Activated CD4-positive, CD25-positive, alpha-beta regulatory T cell treated with anti-CD3 and anti-CD28 coated beads, Interleukin-2, amount 50 U/mL, for 16 hours (primary cell): ENCODE measurements around the gene ROR2.

Experiments used
- DNase-seq: peaks from one replicate; pipeline ENCODE4 v3.0.0-alpha.2; 2020; ENCODE audit warnings: low read depth, low spot score

The ROR2 gene

DNA sequence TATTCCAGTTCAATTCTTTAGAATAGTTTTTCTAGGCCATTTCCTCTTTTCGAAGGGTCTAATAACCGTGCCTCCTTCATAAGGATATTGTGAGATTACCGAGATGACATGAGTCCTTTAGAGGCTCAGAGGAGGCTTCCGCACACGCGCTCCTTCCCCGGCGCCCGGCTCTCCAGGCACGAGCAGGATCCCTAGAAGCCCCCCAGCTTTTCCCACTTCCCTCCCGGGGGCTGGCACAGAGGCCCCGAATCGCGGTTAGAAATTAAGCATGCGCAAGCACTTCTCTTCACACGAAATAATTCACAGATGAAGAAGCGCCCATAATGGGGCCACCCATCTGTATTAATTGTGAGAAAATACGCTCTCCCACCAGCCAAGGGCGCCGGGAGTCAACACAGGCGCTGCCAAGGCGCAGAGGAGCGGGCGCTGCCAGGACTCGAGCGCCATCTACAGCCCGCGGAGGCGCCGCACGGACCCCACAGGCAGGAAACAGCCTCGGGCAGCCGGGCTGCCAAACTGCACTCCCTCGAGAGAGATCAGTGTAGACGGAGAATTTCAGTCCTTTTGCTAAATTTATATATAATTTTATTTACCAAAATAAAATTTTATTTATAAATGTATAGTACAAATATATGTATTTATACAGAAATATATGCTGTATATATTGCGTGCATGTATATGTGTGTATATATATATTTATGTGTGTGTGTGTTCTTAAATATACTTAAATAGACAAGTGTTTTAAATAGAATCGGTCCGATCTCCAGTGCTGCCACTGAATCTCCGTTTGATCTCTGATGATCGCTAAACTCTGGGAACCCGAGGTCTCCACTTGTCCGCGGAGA is 268.3 kb downstream of the ROR2 start:
- peak; percentile 13 for DNase-seq

DNA sequence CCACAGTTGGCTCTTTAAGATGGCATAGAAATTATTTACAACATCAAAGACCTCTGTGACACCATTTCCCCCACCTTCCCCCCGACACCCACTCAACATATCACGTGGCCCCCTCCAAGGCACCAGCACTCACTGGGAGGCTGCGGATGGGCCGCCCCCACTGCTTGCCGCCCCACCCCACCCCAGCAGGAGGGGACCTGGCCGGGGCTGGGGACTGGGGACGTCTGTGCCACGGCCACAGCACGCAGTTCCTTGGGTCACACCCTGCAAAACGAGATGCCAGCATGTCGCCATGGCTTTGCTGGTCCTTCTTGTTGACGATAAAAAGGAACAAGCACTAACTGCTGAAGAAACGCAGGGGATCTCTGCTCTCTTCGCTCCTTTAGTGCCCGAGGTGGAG is 269.0 kb downstream of the ROR2 start:
- no peak for DNase-seq

DNA sequence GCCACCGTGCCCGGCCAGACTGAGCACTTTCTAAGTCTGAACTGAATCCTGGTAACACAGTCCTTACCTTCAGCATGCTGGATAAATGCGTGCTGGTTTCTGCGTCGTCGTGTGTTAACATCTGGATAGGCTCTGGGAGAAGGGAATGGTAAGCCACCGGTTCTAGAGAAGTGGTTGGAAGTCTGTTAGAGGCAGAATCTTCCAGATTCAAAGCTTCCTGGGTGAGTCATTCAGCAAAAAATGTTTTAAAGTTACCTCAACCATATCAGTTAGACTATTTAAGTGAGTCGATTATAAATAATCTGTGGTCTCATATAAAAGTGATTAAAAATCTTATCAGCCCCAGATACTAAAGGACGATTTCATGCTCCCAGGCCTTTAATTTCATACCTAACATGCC is 269.9 kb downstream of the ROR2 start:
- DNase-seq, result no peak

DNA sequence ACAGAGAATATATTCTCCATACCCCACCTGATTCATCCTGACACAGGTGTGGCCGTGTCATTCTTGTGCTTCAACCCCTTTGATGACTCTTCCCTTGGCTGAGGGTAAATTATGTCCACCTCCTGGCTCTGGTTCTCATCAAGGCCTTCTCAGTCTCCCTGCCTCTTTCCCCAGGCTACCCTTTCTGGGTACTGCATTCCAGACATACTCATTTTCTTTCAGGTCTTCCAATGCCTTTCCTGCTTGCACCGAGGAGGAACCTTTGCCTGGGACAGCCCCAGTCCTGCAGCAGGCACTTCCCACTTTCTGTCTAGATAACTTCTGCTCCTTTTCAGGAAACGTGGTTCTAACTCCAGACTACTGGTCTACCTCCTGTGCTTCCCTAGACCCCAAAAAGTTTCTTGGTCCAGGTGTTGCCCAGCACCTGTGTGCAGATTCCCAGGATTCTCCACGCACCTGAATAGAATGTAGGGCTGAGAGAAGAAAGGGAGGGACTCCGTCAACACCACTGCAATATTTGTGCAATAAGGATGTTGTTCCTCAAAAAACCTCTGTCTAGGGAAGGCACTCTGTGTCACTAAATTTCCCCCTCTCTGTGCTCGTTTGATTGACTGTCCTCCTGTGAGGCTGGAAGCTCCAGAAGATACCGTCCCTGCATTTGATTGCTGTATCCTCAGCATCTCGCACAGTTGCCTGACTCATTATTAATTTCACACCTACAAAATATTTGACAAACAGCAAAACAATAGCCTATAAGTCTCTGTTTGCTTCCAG is 271.0 kb downstream of the ROR2 start:
- no peak for DNase-seq

DNA sequence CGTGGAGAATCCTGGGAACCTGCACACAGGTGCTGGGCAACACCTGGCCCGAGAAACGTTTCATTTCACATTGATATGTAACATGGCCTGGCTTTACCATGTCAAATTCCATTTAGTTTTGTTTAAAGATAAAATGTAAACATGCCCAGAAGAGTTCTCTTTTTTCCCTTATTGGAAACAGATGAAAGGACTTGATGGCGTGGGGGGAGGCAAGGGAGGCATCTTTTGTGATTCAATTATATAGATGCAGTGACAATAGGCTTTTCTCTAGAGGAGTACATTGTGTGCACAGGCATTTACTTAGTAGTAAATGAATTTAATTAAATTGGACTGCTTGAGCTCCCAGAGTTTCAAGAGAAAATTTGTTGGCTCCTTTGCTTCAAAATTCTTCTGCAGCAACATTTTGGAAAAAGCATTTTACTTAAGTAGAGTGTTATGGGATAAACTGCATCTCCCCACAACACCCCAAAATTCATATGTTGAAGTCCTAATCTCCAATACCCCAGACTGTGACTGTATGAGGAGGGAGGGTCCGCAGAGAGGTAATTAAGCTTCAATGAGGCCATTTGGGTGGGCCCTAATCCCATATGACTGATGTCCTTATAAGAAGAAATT is 272.1 kb downstream of the ROR2 start:
- no peak for DNase-seq

DNA sequence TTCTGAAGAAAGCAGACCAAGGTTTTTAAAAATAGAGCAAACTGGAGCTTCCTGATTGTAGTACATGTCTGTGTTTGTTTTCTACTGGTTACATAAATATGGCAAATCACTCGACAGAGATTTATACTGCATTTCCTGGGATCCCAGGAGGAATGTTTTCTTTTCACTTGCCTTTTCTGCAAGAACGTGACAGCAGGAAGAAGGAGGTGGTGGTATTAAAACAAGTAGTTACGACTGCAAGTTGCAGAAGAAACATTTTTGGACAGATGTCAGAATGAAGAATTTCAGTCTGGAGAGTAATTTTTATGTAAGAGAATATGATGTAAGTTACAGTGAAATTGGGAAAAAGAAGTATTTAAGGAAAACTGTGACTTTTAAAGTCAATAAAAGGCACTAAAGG is 272.7 kb downstream of the ROR2 start:
- DNase-seq, result no peak

DNA sequence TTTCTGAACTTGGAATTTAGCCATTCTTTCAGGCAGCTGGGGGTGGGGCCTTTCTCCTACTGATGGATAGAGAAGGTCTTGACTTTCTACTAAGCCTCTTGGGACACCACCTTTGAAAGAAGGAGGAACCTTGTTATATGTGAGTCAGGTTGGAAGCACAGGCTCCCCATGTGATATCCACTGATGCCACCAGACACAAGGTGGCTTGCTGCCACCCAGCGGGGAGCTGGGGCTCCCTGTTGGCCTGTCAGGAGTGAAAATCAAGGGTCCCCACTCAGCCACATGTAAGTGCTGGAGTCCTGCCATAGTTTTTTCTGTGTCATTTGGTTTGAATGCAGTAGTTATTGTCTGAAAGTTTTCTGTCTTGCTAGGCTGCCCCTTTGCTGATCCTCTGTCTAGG is 274.0 kb downstream of the ROR2 start:
- DNase-seq, result no peak

DNA sequence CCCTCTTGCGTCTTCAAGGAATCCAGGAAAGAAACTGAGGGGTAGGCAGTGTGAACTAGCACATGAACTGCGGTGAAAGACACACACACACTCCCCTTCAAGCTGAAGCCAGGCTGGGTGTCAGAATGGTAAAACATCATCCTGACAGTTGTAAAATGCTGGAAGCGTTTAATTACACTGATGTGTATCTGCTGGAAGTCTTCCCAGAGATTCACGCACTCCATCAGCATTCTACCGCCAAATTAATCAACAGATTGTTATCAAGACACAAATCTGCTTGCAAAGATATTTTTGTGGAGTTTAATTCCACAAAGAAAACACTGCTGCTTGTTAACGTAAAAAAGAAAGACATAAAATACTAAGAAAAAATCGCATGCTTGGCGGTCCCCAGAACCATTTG is 285.4 kb downstream of the ROR2 start:
- no peak for DNase-seq

DNA sequence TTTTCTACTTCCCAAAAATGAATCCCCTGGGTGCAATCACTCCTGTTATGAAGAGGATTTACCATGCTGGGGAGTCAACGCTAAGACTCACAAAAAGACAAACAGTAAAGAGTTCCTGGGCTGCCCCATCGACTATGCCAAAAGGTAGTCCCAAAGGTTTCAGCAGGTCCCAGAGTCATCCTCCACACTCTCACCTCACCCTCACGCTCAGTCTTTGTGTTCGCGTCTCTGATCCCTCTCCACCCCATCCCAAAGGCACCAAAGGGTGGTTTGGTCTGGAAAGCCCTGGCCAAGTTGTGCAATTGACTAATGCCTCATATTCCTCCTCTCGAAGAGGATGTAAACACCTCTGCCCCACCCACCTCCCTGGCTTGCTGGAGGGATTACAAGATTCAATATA is 286.2 kb downstream of the ROR2 start:
- no peak for DNase-seq

DNA sequence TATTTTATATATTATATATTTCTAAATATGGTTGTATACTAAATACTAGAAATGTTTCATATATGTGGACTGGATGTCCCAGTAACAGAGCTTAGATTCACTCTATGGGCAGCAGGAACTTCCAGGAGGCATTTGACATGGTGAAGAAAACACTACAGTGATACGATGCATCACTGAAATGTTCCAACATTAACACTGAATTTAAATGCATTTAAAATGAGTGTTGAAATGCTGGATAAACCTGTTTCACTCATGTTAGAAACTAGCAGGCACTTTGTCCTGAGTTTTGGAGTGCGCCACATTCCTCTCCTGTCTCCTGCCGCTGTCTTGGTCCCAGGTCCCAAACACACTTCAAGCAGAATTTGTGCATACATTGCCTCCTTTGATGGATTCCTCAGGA is 288.6 kb downstream of the ROR2 start:
- no peak for DNase-seq

DNA sequence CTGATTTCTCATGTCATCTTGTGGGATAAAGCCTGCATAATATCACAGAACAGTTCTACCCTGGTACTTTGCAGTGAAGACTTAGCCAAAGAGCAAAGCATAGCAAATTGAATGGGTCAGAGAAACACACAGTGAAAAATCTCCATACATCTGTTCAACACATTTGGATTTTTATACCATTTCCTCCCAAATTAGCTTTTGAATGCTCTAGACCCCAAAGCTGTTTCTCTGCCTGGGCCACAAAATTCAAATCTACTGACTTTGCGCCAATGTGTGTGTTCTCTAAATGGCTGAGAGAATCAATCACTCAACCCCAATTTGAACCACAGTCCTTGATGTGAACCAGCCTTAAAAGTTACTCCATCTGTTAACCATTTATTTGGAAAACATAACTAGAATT is 289.5 kb downstream of the ROR2 start:
- no peak for DNase-seq

DNA sequence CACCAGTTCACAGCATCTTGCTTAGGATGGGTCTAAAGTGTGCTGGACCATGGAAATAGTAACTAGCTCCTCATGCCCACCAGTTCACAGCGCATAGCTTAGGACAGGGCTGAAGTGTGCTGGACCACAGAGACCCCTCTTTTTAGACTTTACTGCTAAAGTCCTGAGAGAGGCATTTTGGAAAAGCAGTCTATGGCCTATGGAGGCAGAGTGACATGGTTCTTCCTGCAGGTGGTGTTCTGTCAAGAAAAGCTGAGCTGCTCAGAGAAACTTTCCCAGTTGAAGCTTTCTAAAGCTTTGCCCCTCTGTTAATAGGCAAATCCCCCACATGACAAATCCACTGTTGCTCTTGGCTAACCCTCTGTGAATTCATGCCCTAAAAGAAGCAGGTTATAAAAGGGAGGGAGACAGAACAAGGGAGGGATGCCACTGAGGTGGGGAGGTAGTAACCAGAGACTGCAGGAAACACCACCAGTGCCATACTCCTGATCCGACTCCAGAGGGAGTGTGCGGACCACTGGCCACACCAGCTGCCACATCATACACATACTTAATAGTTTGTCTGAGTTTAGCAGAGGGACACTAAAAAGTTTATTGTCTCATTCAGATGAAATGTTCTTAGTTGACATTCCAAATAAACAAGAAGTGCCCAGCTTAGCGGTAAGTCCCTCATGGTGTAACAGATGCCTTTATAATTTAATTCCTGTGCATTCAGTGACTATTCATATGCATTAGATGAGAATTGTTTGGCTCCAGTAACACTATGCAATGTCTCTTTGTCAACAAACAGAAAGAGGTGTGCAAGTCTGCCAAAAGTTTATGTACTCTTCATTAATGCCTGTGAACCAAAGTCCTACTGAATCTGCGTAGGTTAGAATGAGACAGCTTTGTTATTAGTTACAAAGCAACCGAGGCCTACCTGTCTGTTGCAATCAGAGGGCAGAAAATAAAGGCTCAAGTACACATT is 290.2 kb downstream of the ROR2 start:
- no peak for DNase-seq

DNA sequence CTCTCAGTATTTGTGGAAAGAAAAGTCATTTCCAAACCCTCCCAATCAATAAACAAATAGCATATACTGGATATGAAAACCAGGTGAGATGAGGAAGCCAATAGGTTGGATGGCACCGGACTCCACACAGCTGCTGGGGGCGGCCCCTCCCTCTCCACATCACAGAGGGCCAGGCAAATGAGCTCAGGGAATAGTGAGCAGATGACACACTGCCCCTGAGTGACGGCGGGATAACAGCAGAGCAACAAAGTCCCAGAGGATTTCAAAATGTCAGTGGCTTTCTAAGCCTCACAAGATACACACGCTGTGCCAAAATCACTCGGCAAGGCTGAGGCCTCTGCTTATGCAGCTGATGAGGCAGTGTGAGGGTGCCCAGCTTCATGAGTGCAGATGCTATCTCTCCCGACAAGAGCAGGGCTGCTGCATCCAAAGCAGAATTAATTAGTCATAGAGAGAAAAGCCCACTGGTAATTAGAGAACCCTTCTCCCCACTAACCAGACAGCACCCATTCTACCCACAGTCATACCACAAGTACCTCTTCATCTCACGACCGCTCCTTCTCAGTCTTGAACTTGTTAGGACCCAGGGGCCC is 291.4 kb downstream of the ROR2 start:
- DNase-seq, result no peak

DNA sequence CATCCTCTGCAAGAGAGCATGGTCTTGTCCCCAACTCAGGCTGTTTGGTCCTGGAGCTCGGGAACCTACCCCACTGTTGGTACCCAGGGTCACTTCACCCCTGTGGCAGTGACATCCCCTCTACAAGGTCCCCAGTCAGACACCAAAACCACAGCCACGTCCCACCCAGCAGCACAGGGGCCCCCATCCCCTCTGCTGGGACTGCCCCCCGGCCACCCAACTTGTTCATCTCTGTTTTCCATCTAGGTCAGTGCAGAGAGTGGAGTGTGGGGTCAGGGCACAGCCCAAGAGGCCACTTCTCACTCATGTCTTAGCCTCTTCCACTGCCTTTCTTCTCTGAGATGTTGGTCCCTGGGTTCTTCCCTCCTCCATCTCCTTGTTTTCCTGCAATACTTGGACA is 292.5 kb downstream of the ROR2 start:
- no peak for DNase-seq

DNA sequence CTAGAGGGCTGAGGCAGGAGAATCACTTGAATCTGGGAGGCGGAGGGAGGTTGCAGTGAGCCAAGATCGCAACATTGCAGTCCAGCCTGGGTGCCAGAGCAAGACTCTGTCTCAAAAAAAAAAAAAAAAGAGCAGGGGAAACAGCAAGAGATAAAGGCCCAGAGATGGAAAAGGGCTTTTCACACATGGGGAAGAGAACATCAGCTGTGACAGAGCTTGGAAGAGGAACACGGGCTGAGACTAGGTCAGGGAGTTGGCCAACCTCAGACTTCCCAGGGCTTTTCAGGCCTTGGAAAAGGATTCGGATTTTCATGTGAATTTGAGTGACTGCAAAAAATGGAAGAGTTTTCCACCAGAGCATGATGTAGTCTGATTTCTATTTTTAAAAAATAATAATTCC is 294.4 kb downstream of the ROR2 start:
- no peak for DNase-seq

DNA sequence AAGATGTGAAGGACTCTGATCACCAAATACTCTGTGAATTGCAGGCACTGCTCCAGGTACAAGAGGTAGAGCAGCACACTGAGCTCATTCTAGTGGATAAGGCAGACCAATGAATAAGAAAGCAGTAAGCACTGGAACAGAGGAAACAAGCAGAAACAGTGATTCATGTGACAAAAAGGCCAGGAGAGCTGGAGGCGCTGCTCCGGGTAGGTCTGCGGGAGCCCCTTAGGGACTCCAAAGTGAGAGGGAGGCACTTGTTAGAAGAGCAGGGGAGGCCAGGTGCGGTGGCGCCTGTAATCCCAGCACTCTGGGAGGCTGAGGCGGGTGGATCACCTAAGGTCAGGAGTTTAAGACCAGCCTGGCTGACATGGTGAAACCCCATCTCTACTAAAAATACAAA is 294.8 kb downstream of the ROR2 start:
- no peak for DNase-seq

DNA sequence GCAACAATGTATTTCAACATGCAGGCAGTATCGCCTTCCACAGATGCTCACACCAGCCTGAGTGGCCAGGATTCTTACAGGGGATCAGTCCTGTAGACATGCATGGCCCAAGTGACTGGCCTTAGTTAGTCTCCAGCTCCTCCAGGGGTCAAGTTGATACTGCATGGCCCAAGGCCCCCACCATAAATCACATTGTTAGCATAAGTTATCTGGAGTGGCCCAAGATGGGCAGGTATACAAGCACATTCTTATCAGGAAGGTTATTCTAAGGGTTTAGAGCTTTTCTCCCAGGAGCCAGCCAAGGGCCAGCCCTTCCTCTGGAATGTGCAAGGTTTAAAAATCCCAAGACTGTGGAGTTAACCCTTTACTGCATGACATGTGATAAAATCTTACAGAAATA is 295.5 kb downstream of the ROR2 start:
- DNase-seq, result no peak

DNA sequence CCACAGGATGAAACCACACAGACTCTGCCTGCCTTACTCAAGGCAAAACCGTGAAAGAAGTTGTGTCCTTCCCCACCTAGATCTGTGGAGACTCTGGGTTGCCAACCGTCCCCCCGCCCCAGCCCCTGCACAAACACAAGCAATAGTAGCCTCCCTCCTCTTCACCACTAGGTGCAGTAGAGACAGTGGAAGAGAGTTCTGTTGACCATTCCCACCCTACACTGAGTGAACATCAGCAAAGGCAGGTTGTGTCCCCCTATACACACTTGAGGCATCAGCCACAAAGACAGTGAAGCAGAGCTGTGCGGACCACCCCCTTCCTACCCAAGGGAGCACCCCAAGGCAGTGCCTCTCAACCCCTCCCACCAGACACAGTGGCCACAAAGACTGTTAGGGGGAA is 302.7 kb downstream of the ROR2 start:
- no peak for DNase-seq

DNA sequence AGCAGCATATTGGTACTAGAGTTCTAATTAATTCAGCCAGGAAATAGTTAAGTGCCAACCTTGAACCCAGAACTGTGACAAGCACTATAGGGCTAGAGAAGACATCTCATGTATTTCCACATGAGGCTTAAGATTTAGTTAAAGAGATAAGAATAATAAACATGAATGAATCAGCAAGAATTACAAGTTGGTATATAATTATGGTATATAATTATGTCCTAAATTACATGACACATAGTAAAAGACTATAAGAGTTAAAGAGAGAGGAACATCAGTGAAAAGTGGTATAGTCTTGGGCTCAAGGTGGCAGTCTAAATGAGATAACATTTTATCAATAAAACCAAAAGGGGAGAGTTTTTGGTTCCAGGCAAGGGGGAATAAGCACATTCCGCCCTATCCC is 303.3 kb downstream of the ROR2 start:
- DNase-seq, result no peak

DNA sequence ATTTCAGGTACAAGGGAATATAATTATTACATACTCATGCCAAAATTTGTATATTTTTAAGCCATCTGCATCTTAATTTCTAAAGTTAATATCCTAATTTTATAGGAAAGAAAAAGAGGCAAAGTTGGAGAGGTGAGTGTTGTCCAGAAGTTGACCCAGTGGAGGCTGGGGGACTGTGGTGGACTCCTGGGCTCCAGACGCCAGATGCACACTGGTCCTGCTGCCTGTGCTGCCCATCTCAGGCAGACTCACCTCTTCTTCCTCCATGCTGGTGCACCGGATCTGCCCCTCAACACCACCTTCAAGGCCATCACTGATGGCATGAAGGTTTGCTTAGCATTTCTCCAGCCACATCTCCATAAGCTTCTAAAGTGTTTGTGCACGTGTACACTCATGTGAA is 305.6 kb downstream of the ROR2 start:
- DNase-seq, result no peak

DNA sequence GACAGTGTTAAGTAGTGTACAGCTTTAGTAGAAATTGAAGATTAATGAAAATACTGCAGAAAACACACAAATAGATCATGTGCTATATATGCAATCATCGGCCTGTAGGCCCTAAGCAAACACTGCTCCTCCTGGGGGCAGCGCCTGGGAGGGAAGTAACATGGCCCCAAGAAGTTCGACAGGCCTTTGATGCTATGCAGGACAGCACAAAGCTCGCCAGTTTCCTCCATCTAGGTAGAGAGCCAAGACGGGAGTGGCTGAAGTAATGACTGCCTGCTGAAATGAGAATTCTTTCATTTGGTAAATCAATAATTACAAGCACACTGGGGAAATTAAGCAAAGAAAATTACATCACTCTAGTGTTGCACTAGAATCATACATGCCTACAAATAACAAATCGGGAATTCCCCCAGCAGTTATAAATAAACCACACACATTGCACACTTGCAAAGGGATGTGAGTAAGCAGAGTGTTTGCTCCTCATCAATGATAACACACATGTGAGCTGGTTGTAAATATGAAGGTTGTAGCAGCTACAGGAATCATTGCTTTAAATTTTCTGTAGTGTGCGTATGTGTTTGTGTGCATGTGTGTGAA is 306.4 kb downstream of the ROR2 start:
- DNase-seq, result no peak
